Endodermal cell (in vitro differentiated cells): ENCODE measurements around the gene KISS1R. TPM values are rescaled to one million over a fixed set of nuclear protein-coding genes. Genes with fewer than 3 reads are reported as not detected.
A peak's percentile ranks its signal among the peaks of the same experiment; 100 is the strongest.

Experiments
- DNase-seq: peaks from one replicate; pipeline ENCODE4 v3.0.0-alpha.2; 2017
- H3K27ac ChIP-seq: 2 replicates; pipeline ENCODE4 v1.5.1; 2013; ENCODE audit warnings: mild to moderate bottlenecking, low read depth, low read length, moderate library complexity
- H3K27me3 ChIP-seq: 2 replicates; pipeline ENCODE4 v1.6.1; 2013; ENCODE audit warnings: mild to moderate bottlenecking, low read length, moderate library complexity; ENCODE audit not compliant: insufficient read depth, control insufficient read depth, poor library complexity, severe bottlenecking
- H3K36me3 ChIP-seq: 2 replicates; pipeline ENCODE4 v1.7.0; 2013; ENCODE audit warnings: mild to moderate bottlenecking, low read length, moderate library complexity; ENCODE audit not compliant: control insufficient read depth, insufficient read depth
- H3K4me1 ChIP-seq: one replicate; pipeline ENCODE4 v1.7.0; 2013; ENCODE audit warnings: low read length; ENCODE audit not compliant: control insufficient read depth, insufficient read depth
- H3K4me3 ChIP-seq: 2 replicates; pipeline ENCODE4 v1.5.1; 2013; ENCODE audit warnings: mild to moderate bottlenecking, low read length, moderate library complexity
- H3K9ac ChIP-seq: 2 replicates; pipeline ENCODE4 v1.6.1; 2013; ENCODE audit warnings: mild to moderate bottlenecking, low read length, moderate library complexity; ENCODE audit not compliant: poor library complexity, severe bottlenecking; ENCODE audit errors: extremely low read depth
- H3K9me3 ChIP-seq: 2 replicates; pipeline ENCODE4 v1.6.1; 2013; ENCODE audit warnings: mild to moderate bottlenecking, low read length, moderate library complexity; ENCODE audit not compliant: control insufficient read depth
- H3K27ac Mint-ChIP-seq: 2 replicates; pipeline ENCODE4 v1.8.0; 2020; ENCODE audit warnings: mixed read lengths
- H3K27me3 Mint-ChIP-seq: 2 replicates; pipeline ENCODE4 v1.8.0; 2021; ENCODE audit warnings: mild to moderate bottlenecking, mixed read lengths; ENCODE audit not compliant: insufficient read depth
- H3K36me3 Mint-ChIP-seq: 2 replicates; pipeline ENCODE4 v1.8.0; 2020; ENCODE audit warnings: low read depth, mixed read lengths
- H3K4me1 Mint-ChIP-seq: 2 replicates; pipeline ENCODE4 v1.8.0; 2020; ENCODE audit warnings: mixed read lengths
- H3K4me3 Mint-ChIP-seq: 2 replicates; pipeline ENCODE4 v1.8.0; 2020; ENCODE audit warnings: mild to moderate bottlenecking, moderate library complexity, mixed read lengths
- H3K9me3 Mint-ChIP-seq: 2 replicates; pipeline ENCODE4 v1.8.0; 2020; ENCODE audit warnings: mild to moderate bottlenecking, mixed read lengths
- WGBS, 2 experiments: methylation state at CpG; one replicate each; pipeline versions ENCODE4 v1.1.5 to v1.1.7; 2013; ENCODE audit warnings: missing lambda C conversion rate in 2 of 2, mixed read lengths in 1 of 2; ENCODE audit not compliant: insufficient coverage in 1 of 2, insufficient read length in 1 of 2; 5-methylcytosine and 5-hydroxymethylcytosine counted together
- total RNA-seq, 2 donors: library from RNA; stranded (reverse); fragmentation: NEBNext Ultra II Directional in 1 of 2; extraction: Animal tissue kit (Norgen Biotek cat#: 25700) in 1 of 2; gene quantifications; 2 replicates in 1 of 2; 3 replicates in 1 of 2; pipeline ENCODE4 v1.2.1, GENCODE V29; 2021
- TF ChIP-seq, protein P1 (sequence below): fragments of 200-600 bp; sonication (generic); conservative IDR thresholded peaks from 2 replicates; pipeline ENCODE4 v1.5.0; 2021; ENCODE audit warnings: antibody characterized with exemption, mild to moderate bottlenecking

KISS1R gene
- total RNA-seq, 2 donors from 2014 or later, result 0.73 TPM; not detected in 1

DNA sequence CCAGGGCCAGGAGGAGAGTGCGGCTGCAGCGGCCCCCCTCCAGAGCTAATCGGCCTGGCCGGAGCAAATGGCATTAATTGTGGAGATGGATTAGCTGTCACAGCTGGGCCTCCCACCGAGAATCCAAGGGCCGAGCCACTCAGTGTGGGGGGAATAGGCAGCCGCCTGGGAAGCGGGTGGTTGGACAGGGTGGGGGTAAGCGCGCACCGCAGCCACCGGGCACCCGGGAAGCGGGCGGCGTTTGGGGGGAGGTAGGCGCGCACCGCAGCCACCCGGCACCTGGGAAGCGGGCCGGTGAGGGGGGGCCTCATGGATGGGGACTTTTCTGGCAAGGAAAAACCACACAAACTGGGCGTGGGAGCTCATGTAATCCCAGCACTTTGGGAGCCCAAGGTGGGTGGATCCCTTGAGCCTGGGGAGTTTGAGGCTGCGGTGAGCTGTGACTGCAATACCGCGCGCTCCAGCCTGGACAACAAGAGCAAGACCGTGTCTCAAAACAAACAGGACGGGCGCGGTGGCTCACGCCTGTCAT is 13.8 kb upstream of the KISS1R start:
- DNase-seq, result peak; percentile 48
- H3K4me1 ChIP-seq, result no peaks in the 10 kb centered on the region
- no peaks in the 10 kb centered on the region for H3K9me3 ChIP-seq
- H3K4me1 Mint-ChIP-seq, result peaks cover 3% of the 10 kb centered on the region
- TF ChIP-seq, protein P1, sequence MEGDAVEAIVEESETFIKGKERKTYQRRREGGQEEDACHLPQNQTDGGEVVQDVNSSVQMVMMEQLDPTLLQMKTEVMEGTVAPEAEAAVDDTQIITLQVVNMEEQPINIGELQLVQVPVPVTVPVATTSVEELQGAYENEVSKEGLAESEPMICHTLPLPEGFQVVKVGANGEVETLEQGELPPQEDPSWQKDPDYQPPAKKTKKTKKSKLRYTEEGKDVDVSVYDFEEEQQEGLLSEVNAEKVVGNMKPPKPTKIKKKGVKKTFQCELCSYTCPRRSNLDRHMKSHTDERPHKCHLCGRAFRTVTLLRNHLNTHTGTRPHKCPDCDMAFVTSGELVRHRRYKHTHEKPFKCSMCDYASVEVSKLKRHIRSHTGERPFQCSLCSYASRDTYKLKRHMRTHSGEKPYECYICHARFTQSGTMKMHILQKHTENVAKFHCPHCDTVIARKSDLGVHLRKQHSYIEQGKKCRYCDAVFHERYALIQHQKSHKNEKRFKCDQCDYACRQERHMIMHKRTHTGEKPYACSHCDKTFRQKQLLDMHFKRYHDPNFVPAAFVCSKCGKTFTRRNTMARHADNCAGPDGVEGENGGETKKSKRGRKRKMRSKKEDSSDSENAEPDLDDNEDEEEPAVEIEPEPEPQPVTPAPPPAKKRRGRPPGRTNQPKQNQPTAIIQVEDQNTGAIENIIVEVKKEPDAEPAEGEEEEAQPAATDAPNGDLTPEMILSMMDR, result no peak
- no peaks in the 10 kb centered on the region for H3K27me3 Mint-ChIP-seq
- no peaks in the 10 kb centered on the region for H3K27me3 ChIP-seq
- WGBS, 2 experiments, result 81 to 84% methylated on average over 19 to 31 of the region's 32 CpGs
- H3K9ac ChIP-seq, result no peak overlapping the region
- H3K4me3 Mint-ChIP-seq, result no peak overlapping the region
- H3K36me3 ChIP-seq, result peaks cover 12% of the 10 kb centered on the region
- no peak overlapping the region for H3K4me3 ChIP-seq
- no peaks in the 10 kb centered on the region for H3K9me3 Mint-ChIP-seq
- H3K36me3 Mint-ChIP-seq, result peaks cover 18% of the 10 kb centered on the region
- no peak overlapping the region for H3K27ac ChIP-seq
- no peak overlapping the region for H3K27ac Mint-ChIP-seq

DNA sequence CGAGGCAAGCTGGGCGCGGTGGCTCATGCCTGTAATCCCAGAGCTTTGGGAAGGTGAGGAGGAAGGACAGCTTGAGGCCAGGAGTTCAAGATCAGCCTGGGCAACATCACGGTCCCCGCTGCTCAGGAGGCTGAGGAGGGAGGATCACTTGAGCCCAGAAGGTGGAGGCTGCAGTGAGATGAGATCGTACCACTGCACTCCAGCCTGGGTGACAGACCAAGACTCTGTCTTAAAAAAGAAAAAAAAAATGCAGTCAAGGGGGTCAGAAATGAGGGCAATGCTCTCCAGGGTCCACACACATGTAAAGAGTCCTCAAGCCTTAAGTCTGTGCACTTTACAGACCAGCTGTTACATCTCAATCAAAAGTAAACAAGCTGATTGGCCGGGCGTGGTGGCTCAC is 12.6 kb upstream of the KISS1R start:
- Histone ChIP-seq H3K9me3 (no peaks in the 10 kb centered on the region), H3K36me3 (peaks cover 12% of the 10 kb centered on the region), H3K4me1 (no peaks in the 10 kb centered on the region), H3K27ac (no peak overlapping the region), H3K27me3 (no peaks in the 10 kb centered on the region), H3K4me3 (no peak overlapping the region), H3K9ac (no peak overlapping the region)
- H3K9me3 Mint-ChIP-seq, result no peaks in the 10 kb centered on the region
- H3K4me1 Mint-ChIP-seq, result peaks cover 7% of the 10 kb centered on the region
- no peak overlapping the region for H3K4me3 Mint-ChIP-seq
- H3K27ac Mint-ChIP-seq, result no peak overlapping the region
- DNase-seq, result no peak
- no peaks in the 10 kb centered on the region for H3K27me3 Mint-ChIP-seq
- TF ChIP-seq, protein P1, result no peak
- 94 to 97% methylated on average over 7 to 8 of the region's 8 CpGs for WGBS, 2 experiments
- H3K36me3 Mint-ChIP-seq, result peaks cover 15% of the 10 kb centered on the region

DNA sequence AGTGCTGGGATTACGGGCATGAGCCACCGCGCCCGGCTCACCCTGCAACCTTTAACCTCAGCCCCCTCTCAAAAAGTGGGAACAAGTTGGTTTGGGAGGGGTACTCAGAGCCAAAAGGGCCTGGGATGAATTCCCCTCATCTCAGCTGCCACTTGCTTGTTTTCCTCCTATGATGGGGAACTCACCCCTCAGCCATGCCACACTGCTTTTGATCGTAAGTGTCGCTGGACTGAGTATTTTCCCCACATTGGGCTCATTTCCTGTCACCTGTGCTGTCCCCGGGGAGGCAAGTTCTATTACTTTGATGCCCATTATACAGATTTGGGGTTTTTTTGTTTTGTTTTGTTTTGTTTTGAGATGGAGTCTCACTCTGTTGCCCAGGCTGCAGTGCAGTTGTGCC is 10.7 kb upstream of the KISS1R start:
- no peak overlapping the region for H3K27ac ChIP-seq
- Mint-ChIP-seq H3K4me1 (peaks cover 9% of the 10 kb centered on the region), H3K4me3 (no peak overlapping the region), H3K27me3 (no peaks in the 10 kb centered on the region), H3K27ac (no peak overlapping the region), H3K36me3 (peaks cover 21% of the 10 kb centered on the region), H3K9me3 (no peaks in the 10 kb centered on the region)
- H3K36me3 ChIP-seq, result peaks cover 12% of the 10 kb centered on the region
- TF ChIP-seq, protein P1, result no peak
- H3K9ac ChIP-seq, result no peak overlapping the region
- H3K4me1 ChIP-seq, result no peaks in the 10 kb centered on the region
- H3K27me3 ChIP-seq, result no peaks in the 10 kb centered on the region
- 97 to 99% methylated on average over 6 to 7 of the region's 7 CpGs for WGBS, 2 experiments
- no peak overlapping the region for H3K4me3 ChIP-seq
- H3K9me3 ChIP-seq, result no peaks in the 10 kb centered on the region
- DNase-seq, result no peak
